Endodermal cell (in vitro differentiated cells): ENCODE data around the gene NDUFAF8. TPM values are rescaled to one million over a fixed set of nuclear protein-coding genes. Genes with fewer than 3 reads are reported as not detected.
A peak's percentile ranks its signal among the peaks of the same experiment; 100 is the strongest.

Source experiments
- DNase-seq: peaks from one replicate; pipeline ENCODE4 v3.0.0-alpha.2; 2017
- H3K27ac ChIP-seq: 2 replicates; pipeline ENCODE4 v1.5.1; 2013; ENCODE audit warnings: mild to moderate bottlenecking, low read depth, low read length, moderate library complexity
- H3K27me3 ChIP-seq: 2 replicates; pipeline ENCODE4 v1.6.1; 2013; ENCODE audit warnings: mild to moderate bottlenecking, low read length, moderate library complexity; ENCODE audit not compliant: insufficient read depth, control insufficient read depth, poor library complexity, severe bottlenecking
- H3K36me3 ChIP-seq: 2 replicates; pipeline ENCODE4 v1.7.0; 2013; ENCODE audit warnings: mild to moderate bottlenecking, low read length, moderate library complexity; ENCODE audit not compliant: control insufficient read depth, insufficient read depth
- H3K4me1 ChIP-seq: one replicate; pipeline ENCODE4 v1.7.0; 2013; ENCODE audit warnings: low read length; ENCODE audit not compliant: control insufficient read depth, insufficient read depth
- H3K4me3 ChIP-seq: 2 replicates; pipeline ENCODE4 v1.5.1; 2013; ENCODE audit warnings: mild to moderate bottlenecking, low read length, moderate library complexity
- H3K9ac ChIP-seq: 2 replicates; pipeline ENCODE4 v1.6.1; 2013; ENCODE audit warnings: mild to moderate bottlenecking, low read length, moderate library complexity; ENCODE audit not compliant: poor library complexity, severe bottlenecking; ENCODE audit errors: extremely low read depth
- H3K9me3 ChIP-seq: 2 replicates; pipeline ENCODE4 v1.6.1; 2013; ENCODE audit warnings: mild to moderate bottlenecking, low read length, moderate library complexity; ENCODE audit not compliant: control insufficient read depth
- H3K27ac Mint-ChIP-seq: 2 replicates; pipeline ENCODE4 v1.8.0; 2020; ENCODE audit warnings: mixed read lengths
- H3K27me3 Mint-ChIP-seq: 2 replicates; pipeline ENCODE4 v1.8.0; 2021; ENCODE audit warnings: mild to moderate bottlenecking, mixed read lengths; ENCODE audit not compliant: insufficient read depth
- H3K36me3 Mint-ChIP-seq: 2 replicates; pipeline ENCODE4 v1.8.0; 2020; ENCODE audit warnings: low read depth, mixed read lengths
- H3K4me1 Mint-ChIP-seq: 2 replicates; pipeline ENCODE4 v1.8.0; 2020; ENCODE audit warnings: mixed read lengths
- H3K4me3 Mint-ChIP-seq: 2 replicates; pipeline ENCODE4 v1.8.0; 2020; ENCODE audit warnings: mild to moderate bottlenecking, moderate library complexity, mixed read lengths
- H3K9me3 Mint-ChIP-seq: 2 replicates; pipeline ENCODE4 v1.8.0; 2020; ENCODE audit warnings: mild to moderate bottlenecking, mixed read lengths
- CTCF ChIP-seq: fragments of 200-600 bp; sonication (generic); conservative IDR thresholded peaks from 2 replicates; pipeline ENCODE4 v1.5.0; 2021; ENCODE audit warnings: antibody characterized with exemption, mild to moderate bottlenecking
- WGBS, 2 experiments: methylation state at CpG; one replicate each; pipeline versions ENCODE4 v1.1.5 to v1.1.7; 2013; ENCODE audit warnings: missing lambda C conversion rate in 2 of 2, mixed read lengths in 1 of 2; ENCODE audit not compliant: insufficient coverage in 1 of 2, insufficient read length in 1 of 2; 5-methylcytosine and 5-hydroxymethylcytosine counted together
- total RNA-seq, 2 donors: library from RNA; stranded (reverse); fragmentation: NEBNext Ultra II Directional in 1 of 2; extraction: Animal tissue kit (Norgen Biotek cat#: 25700) in 1 of 2; gene quantifications; 2 replicates in 1 of 2; 3 replicates in 1 of 2; pipeline ENCODE4 v1.2.1, GENCODE V29; 2021

NDUFAF8 gene
- total RNA-seq, 2 donors from 2014 or later, result 42.7 to 48.7 TPM

DNA sequence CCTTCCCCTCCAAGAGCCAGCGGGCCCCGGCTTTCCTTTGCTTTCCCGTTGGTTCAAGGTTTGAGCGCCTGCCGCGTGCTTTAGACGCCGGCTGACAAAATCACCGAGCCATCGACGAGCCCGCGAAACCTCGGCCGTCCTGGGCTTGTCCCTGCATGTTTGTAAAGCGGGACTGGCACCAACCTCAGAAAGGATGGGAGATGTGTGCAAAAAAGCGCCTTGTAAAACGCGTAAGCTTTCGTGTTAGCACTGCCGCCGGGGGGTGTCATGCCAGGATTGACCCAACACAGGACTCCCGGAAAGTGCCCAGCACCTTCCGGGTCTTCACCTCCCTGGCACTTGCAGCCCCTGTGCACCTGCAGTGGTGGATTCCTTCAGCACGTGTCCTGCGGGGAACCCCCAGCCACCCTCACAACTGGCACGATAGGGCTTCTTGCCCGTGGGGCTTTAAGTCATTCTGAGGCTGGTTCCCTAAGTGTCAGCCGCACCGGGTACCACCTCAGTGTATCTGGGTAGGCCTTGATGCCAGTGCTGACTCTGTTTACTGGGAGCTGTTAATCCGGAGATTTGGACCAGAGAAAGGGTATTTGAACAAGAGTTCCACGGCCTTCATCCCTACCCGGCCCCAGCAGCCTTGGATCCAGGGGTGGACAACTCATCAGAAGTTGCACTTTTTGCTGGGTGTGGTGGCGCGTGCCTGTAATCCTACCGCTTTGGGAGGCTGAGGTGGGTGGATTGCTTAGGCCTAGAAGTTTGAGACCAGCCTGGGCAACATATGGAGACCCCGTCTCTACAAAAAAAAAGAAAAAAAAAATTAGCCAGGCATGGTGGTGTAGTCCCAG is 817 bp downstream of the NDUFAF8 start:
- Histone ChIP-seq H3K9me3 (no peaks in the 10 kb centered on the region), H3K4me1 (peaks cover 7% of the 10 kb centered on the region), H3K4me3 (peak overlapping the region; percentile 93), H3K27me3 (no peaks in the 10 kb centered on the region), H3K27ac (peak overlapping the region; percentile 68), H3K36me3 (peaks cover 6% of the 10 kb centered on the region), H3K9ac (peak overlapping the region; percentile 71)
- Mint-ChIP-seq H3K27me3 (no peaks in the 10 kb centered on the region), H3K36me3 (peaks cover 4% of the 10 kb centered on the region), H3K9me3 (no peaks in the 10 kb centered on the region), H3K4me1 (peaks cover 7% of the 10 kb centered on the region), H3K4me3 (peak overlapping the region; percentile 82), H3K27ac (peak overlapping the region; percentile 79)
- DNase-seq, result no peak
- WGBS, 2 experiments, result 18 to 23% methylated on average over 30 to 37 of the region's 37 CpGs
- TF ChIP-seq CTCF, result no peak

DNA sequence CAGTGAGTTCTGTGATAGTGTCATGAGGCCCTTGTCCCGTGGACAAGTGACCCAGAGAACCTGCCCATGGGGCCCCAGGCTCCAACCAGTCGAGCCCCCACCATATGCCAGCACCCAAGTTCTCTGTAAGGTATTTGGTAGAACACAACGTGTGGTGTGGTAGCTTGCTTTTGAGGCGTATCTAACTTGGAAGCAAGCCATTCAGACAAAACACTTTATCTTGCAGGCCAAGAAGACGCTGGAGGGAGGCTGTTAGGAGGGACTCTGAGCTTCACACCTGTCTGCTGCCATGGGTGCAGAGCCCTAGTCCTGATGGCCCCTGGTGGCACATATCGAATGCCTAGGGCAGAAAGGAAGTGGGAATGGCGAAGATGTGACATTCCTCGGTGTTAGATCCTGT is 1.6 kb downstream of the NDUFAF8 start:
- no peak for DNase-seq
- H3K27ac Mint-ChIP-seq, result no peak overlapping the region

DNA sequence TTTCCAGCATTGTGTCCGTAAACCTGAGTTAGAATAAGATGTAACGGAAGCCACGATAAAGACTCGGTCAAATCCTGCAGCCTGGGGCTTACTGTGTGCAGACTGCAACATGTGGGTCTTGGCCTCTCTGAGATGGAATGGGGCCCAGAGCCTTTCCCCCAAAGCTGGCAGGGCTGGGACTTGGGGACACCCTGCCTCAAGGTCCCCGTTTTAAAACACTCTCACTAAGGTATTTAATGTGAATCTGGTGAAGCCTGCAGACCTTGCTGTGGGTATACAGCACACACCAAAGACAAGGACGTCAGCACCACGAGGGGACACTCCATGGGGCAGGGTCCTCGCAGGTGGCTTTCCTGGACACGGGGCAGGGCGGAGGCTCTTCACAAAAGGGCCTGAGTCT is 2.1 kb downstream of the NDUFAF8 start:
- H3K27ac Mint-ChIP-seq, result no peak overlapping the region
- no peak for TF ChIP-seq CTCF
- peaks cover 7% of the 10 kb centered on the region for H3K4me1 ChIP-seq
- no peak overlapping the region for H3K9ac ChIP-seq
- no peaks in the 10 kb centered on the region for H3K9me3 Mint-ChIP-seq
- H3K27ac ChIP-seq, result no peak overlapping the region
- peak overlapping the region; percentile 82 for H3K4me3 Mint-ChIP-seq
- no peaks in the 10 kb centered on the region for H3K9me3 ChIP-seq
- no peaks in the 10 kb centered on the region for H3K27me3 ChIP-seq
- H3K4me3 ChIP-seq, result no peak overlapping the region
- H3K36me3 Mint-ChIP-seq, result peaks cover 4% of the 10 kb centered on the region
- no peaks in the 10 kb centered on the region for H3K27me3 Mint-ChIP-seq
- H3K36me3 ChIP-seq, result peaks cover 6% of the 10 kb centered on the region
- WGBS, 2 experiments, result 91 to 95% methylated on average over 8 to 10 of the region's 10 CpGs
- H3K4me1 Mint-ChIP-seq, result peaks cover 7% of the 10 kb centered on the region
- DNase-seq, result no peak

More for the DNA sequence above, 1.6 kb downstream of the NDUFAF8 start:
- H3K27me3 ChIP-seq, result no peaks in the 10 kb centered on the region
- TF ChIP-seq CTCF, result no peak
- no peak overlapping the region for H3K4me3 ChIP-seq
- H3K36me3 ChIP-seq, result peaks cover 6% of the 10 kb centered on the region
- peaks cover 4% of the 10 kb centered on the region for H3K36me3 Mint-ChIP-seq
- 92 to 100% methylated on average over 5 to 8 of the region's 8 CpGs for WGBS, 2 experiments
- peaks cover 7% of the 10 kb centered on the region for H3K4me1 Mint-ChIP-seq
- no peaks in the 10 kb centered on the region for H3K27me3 Mint-ChIP-seq
- no peak overlapping the region for H3K27ac ChIP-seq
- H3K4me3 Mint-ChIP-seq, result peak overlapping the region; percentile 82
- no peaks in the 10 kb centered on the region for H3K9me3 Mint-ChIP-seq
- H3K4me1 ChIP-seq, result peaks cover 7% of the 10 kb centered on the region
- H3K9ac ChIP-seq, result no peak overlapping the region
- H3K9me3 ChIP-seq, result no peaks in the 10 kb centered on the region
